Motor neuron (in vitro differentiated cells): ENCODE data around the gene OR52E2. TPM values are rescaled to one million over a fixed set of nuclear protein-coding genes. Genes with fewer than 3 reads are reported as not detected.

Source experiments
- ATAC-seq, 8 experiments: fragments of 200-7000 bp; cut with Tn5 transposase; replicated peaks in 6 of 8; 2 replicates each; pipeline ENCODE4 v1.8.0; 2021; ENCODE audit warnings: mild to moderate bottlenecking in 8 of 8, moderate library complexity in 8 of 8
- H3K27ac ChIP-seq, 2 donors: fragments of 250-450 bp; sonication (Bioruptor Pico); 2 replicates each; pipeline ENCODE4 v1.9.0; 2021; ENCODE audit warnings: antibody characterized with exemption in 2 of 2, mild to moderate bottlenecking in 2 of 2, moderate library complexity in 1 of 2
- H3K4me1 ChIP-seq, 2 donors: fragments of 250-450 bp; sonication (Bioruptor Pico); replicated peaks in 1 of 2; 2 replicates each; pipeline ENCODE4 v1.6.1; 2021; ENCODE audit warnings: antibody characterized with exemption in 2 of 2, mild to moderate bottlenecking in 2 of 2, moderate library complexity in 1 of 2
- H3K4me3 ChIP-seq, 5 donors: fragments of 250-450 bp; sonication (Bioruptor Pico); 2 replicates each; pipeline ENCODE4 v1.9.0; 2021; ENCODE audit warnings: antibody characterized with exemption in 5 of 5, mild to moderate bottlenecking in 5 of 5, moderate library complexity in 4 of 5
- WGBS, 10 experiments: fragments of 450-650 bp; shearing (Covaris generic); methylation state at CpG; one replicate each; pipeline ENCODE4 v1.0.0; 2022; 5-methylcytosine and 5-hydroxymethylcytosine counted together
- in situ Hi-C, 9 experiments: fragments of 400-800 bp; cut with MboI; loops; one replicate each; pipeline ENCODE4 v1.15.0; 2021; ENCODE audit warnings: low sequenced_read_pairs in 9 of 9, low pct_unique_long_range_greater_than_20kb in 2 of 9; ENCODE audit not compliant: unreplicated experiment in 9 of 9
- total RNA-seq, 8 experiments: library from RNA; unstranded; fragments of 300-600 nt; gene quantifications; 2 replicates each; pipeline versions ENCODE4 v1.2.3 to v1.2.4, GENCODE V29; 2022

Gene OR52E2
- total RNA-seq, 8 experiments from 2014 or later, result 0.43 to 2.3 (median 0.45) TPM; not detected in 5

GRCh38 chr11:5046754-5047330 is 12.6 kb downstream of the OR52E2 start:
- no peak overlapping the region for H3K4me3 ChIP-seq
- in situ Hi-C loops, result no loop called here
- WGBS, 10 experiments, result 37 to 92% (median 72%) methylated on average over 4 to 15 of the region's 15 CpGs; no CpG with 5 or more reads in 1 of the 10 experiments
- H3K4me1 ChIP-seq, result no peaks in the 10 kb centered on the region
- peak in 1 of 8 experiments; percentile 39 for ATAC-seq
- H3K27ac ChIP-seq, result no peak overlapping the region

- no peak within 1 kb of the TSS for H3K4me3 ChIP-seq
- ATAC-seq, result no peak
- WGBS, 10 experiments, result 0 to 100% (median 50%) methylated on average over 1 of the region's 1 CpG; no CpG with 5 or more reads in 3 of the 10 experiments
- in situ Hi-C loops, result no loop called here
- H3K4me1 ChIP-seq, result no peaks in the 10 kb centered on the region
- no peak within 1 kb of the TSS for H3K27ac ChIP-seq
Measured at GRCh38 chr11:5046226-5046625, 13.2 kb downstream of the OR52E2 start, which contains the start of gene OR52J3. Gene OR52J3 (plus strand): TSS chr11:5046526. CDS start chr11:5046526, 0 bp downstream.

- Histone ChIP-seq H3K27ac (no peak overlapping the region), H3K4me1 (no peaks in the 10 kb centered on the region), H3K4me3 (no peak overlapping the region)
- ATAC-seq, result peak in 2 of 8 experiments; percentile 51 to 75
- 13 to 86% (median 68%) methylated on average over 1 to 2 of the region's 2 CpGs; no CpG with 5 or more reads in 2 of the 10 experiments for WGBS, 10 experiments
- in situ Hi-C loops, result no loop called here
Measured at GRCh38 chr11:5043380-5043779, 16.0 kb downstream of the OR52E2 start.

- no peak for ATAC-seq
- 38 to 94% (median 80%) methylated on average over 1 to 3 of the region's 3 CpGs; no CpG with 5 or more reads in 3 of the 10 experiments for WGBS, 10 experiments
- no peak overlapping the region for H3K4me3 ChIP-seq
- no peak overlapping the region for H3K27ac ChIP-seq
- no peaks in the 10 kb centered on the region for H3K4me1 ChIP-seq
- in situ Hi-C loops, result no loop called here
Measured at GRCh38 chr11:5042091-5042490, 17.3 kb downstream of the OR52E2 start.

- in situ Hi-C loops, result no loop called here
- Histone ChIP-seq H3K4me3 (no peak overlapping the region), H3K27ac (no peak overlapping the region), H3K4me1 (no peaks in the 10 kb centered on the region)
- 6 to 100% (median 70%) methylated on average over 1 to 4 of the region's 4 CpGs for whole genome bisulfite sequencing, 10 experiments
- ATAC-seq, result no peak
Measured at GRCh38 chr11:5040876-5041275, 18.6 kb downstream of the OR52E2 start.

- in situ Hi-C loops, result no loop called here
- Histone ChIP-seq H3K27ac (no peak overlapping the region), H3K4me1 (no peaks in the 10 kb centered on the region), H3K4me3 (no peak overlapping the region)
- no peak for ATAC-seq
- 0 to 100% (median 77%) methylated on average over 1 of the region's 1 CpG; no CpG with 5 or more reads in 3 of the 10 experiments for WGBS, 10 experiments
Measured at GRCh38 chr11:5038341-5038740, 21.1 kb downstream of the OR52E2 start.

- Histone ChIP-seq H3K27ac (no peak overlapping the region), H3K4me1 (no peaks in the 10 kb centered on the region), H3K4me3 (no peak overlapping the region)
- in situ Hi-C loops, result no loop called here
- ATAC-seq, result peak in 3 of 8 experiments; percentile 9 to 48 (median 25)
- WGBS, 10 experiments, result 10 to 74% (median 43%) methylated on average over 1 to 2 of the region's 2 CpGs; no CpG with 5 or more reads in 1 of the 10 experiments
Measured at GRCh38 chr11:5037926-5038325, 21.5 kb downstream of the OR52E2 start.

GRCh38 chr11:5036669-5037068 is 22.8 kb downstream of the OR52E2 start:
- peak in 5 of 8 experiments; percentile 54 to 94 (median 87) for ATAC-seq
- Histone ChIP-seq H3K27ac (no peak overlapping the region), H3K4me3 (no peak overlapping the region), H3K4me1 (no peaks in the 10 kb centered on the region)
- in situ Hi-C loops, result no loop called here
- WGBS, 10 experiments, result 0 to 90% (median 74%) methylated on average over 1 to 2 of the region's 2 CpGs; no CpG with 5 or more reads in 3 of the 10 experiments

GRCh38 chr11:5021996-5022395 is 37.4 kb downstream of the OR52E2 start:
- Histone ChIP-seq H3K4me1 (no peaks in the 10 kb centered on the region), H3K4me3 (no peak overlapping the region), H3K27ac (no peak overlapping the region)
- in situ Hi-C loops, result loop anchor here in 1 of 9 experiments (25.0 kb wide), 1 partner anchor 385 kb away; the partner anchor contains the start of genes OR51D1 and OR51E1
- ATAC-seq, result no peak
- 13 to 100% (median 60%) methylated on average over 1 to 2 of the region's 2 CpGs; no CpG with 5 or more reads in 5 of the 10 experiments for WGBS, 10 experiments

- Histone ChIP-seq H3K4me1 (no peaks in the 10 kb centered on the region), H3K27ac (no peak overlapping the region), H3K4me3 (no peak overlapping the region)
- ATAC-seq, result no peak
- in situ Hi-C loops, result loop anchor here in 1 of 9 experiments (25.0 kb wide), 1 partner anchor 376 kb away; the partner anchor contains the start of genes OR51D1 and OR51E1
- 9 to 100% (median 80%) methylated on average over 1 of the region's 1 CpG; no CpG with 5 or more reads in 2 of the 10 experiments for WGBS, 10 experiments
Measured at GRCh38 chr11:5013012-5013411, 46.4 kb downstream of the OR52E2 start.

- Histone ChIP-seq H3K4me3 (no peak overlapping the region), H3K27ac (no peak overlapping the region), H3K4me1 (no peaks in the 10 kb centered on the region)
- 0 to 87% (median 56%) methylated on average over 1 to 8 of the region's 8 CpGs; no CpG with 5 or more reads in 1 of the 10 experiments for WGBS, 10 experiments
- in situ Hi-C loops, result loop anchor here in 1 of 9 experiments (25.0 kb wide), 1 partner anchor 374 kb away; the partner anchor contains the start of genes OR51D1 and OR51E1
- no peak for ATAC-seq
Measured at GRCh38 chr11:5011254-5011653, 48.2 kb downstream of the OR52E2 start.
